ENCODE measurements around the gene C19orf85.

GRCh38 chr19:55435020-55435419, 29.5 kb downstream of the C19orf85 start:
- TF ChIP-seq CTCF (IDR thresholded peaks at IDR 0.05; ENCODE audit: insufficient read depth, low read length) = no peak
- TF ChIP-seq POLR2AphosphoS5 (IDR thresholded peaks at IDR 0.05; ENCODE audit: low read depth) = no peak
- TF ChIP-seq GABPA (IDR thresholded peaks at IDR 0.05; ENCODE audit: low read depth) = no peak
